ENCODE measurements around the gene FZD2.

DNA sequence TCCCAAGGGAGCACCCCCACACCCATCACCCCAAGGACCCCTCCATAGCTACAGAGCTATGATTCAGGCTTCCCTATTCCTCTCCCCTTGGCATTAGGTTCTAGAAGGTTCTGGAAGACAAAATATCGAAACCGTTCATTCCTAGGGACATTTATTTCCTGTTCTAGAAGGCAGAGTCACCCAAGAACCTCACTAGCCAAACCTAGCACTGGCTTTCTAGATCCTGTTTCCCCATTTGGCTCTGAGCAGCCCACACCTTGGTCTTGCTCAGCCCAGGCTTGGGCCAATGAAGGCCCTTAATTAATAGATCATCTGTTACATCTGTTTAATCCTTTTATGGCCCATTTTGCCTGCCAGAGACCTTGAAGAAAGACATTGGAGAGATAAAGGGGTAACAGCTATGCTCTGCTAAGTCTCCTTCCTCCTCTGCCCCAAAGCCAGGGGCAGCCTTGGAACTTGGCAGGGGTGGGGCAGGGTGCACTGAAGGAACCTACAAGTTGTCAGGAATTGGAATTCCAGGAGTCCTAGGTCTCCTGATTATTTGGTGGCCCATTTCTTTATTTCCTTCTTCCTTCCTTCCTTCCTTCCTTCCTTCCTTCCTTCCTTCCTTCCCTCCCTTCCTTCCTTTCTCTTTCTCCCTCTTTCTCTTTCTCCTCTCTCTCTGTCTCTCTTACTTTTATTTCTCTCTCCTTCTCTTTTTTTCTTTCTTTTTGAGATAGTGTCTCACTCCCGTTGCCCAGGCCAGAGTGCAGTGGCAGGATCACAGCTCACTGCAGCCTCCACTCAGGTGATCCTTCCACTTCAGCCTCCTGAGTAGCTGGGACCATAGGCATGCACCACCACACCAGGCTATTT lies 8.7 kb upstream of the FZD2 start:
- TF ChIP-seq EZH2 (IDR thresholded peaks at IDR 0.05; ENCODE audit: borderline replicate concordance, low read depth, low read length) (no peak), SMC3 (conservative IDR thresholded peaks at IDR 0.05; ENCODE audit: insufficient read depth, low read depth, low read length) (no peak), EP300 (IDR thresholded peaks at IDR 0.05; ENCODE audit: low read length) (no peak), ELF4 (CRISPR knock-in tag; IDR thresholded peaks at IDR 0.05) (no peak), MYC (IDR thresholded peaks at IDR 0.05; ENCODE audit: low read depth, low read length) (no peak), MYC (CRISPR knock-in tag; IDR thresholded peaks at IDR 0.05; ENCODE audit: borderline replicate concordance, low read depth) (no peak), HDGF (IDR thresholded peaks at IDR 0.05) (no peak), SMARCA5 (IDR thresholded peaks at IDR 0.05) (no peak), ELF1 (tag; IDR thresholded peaks at IDR 0.05) (no peak)
- TF ChIP-seq, protein P1, sequence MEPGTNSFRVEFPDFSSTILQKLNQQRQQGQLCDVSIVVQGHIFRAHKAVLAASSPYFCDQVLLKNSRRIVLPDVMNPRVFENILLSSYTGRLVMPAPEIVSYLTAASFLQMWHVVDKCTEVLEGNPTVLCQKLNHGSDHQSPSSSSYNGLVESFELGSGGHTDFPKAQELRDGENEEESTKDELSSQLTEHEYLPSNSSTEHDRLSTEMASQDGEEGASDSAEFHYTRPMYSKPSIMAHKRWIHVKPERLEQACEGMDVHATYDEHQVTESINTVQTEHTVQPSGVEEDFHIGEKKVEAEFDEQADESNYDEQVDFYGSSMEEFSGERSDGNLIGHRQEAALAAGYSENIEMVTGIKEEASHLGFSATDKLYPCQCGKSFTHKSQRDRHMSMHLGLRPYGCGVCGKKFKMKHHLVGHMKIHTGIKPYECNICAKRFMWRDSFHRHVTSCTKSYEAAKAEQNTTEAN (CRISPR knock-in tag; IDR thresholded peaks at IDR 0.05) = no peak
- TF ChIP-seq, protein P2, sequence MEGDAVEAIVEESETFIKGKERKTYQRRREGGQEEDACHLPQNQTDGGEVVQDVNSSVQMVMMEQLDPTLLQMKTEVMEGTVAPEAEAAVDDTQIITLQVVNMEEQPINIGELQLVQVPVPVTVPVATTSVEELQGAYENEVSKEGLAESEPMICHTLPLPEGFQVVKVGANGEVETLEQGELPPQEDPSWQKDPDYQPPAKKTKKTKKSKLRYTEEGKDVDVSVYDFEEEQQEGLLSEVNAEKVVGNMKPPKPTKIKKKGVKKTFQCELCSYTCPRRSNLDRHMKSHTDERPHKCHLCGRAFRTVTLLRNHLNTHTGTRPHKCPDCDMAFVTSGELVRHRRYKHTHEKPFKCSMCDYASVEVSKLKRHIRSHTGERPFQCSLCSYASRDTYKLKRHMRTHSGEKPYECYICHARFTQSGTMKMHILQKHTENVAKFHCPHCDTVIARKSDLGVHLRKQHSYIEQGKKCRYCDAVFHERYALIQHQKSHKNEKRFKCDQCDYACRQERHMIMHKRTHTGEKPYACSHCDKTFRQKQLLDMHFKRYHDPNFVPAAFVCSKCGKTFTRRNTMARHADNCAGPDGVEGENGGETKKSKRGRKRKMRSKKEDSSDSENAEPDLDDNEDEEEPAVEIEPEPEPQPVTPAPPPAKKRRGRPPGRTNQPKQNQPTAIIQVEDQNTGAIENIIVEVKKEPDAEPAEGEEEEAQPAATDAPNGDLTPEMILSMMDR (IDR thresholded peaks at IDR 0.05 in 2 of 3, conservative IDR thresholded peaks at IDR 0.05 in 1 of 3; ENCODE audit: insufficient read depth in 2 of 3, low read depth in 1 of 3, low read length in 3 of 3) = no peak
- TF ChIP-seq, protein P3, sequence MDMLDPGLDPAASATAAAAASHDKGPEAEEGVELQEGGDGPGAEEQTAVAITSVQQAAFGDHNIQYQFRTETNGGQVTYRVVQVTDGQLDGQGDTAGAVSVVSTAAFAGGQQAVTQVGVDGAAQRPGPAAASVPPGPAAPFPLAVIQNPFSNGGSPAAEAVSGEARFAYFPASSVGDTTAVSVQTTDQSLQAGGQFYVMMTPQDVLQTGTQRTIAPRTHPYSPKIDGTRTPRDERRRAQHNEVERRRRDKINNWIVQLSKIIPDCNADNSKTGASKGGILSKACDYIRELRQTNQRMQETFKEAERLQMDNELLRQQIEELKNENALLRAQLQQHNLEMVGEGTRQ (CRISPR knock-in tag; IDR thresholded peaks at IDR 0.05) = no peak
- TF ChIP-seq, protein P4, sequence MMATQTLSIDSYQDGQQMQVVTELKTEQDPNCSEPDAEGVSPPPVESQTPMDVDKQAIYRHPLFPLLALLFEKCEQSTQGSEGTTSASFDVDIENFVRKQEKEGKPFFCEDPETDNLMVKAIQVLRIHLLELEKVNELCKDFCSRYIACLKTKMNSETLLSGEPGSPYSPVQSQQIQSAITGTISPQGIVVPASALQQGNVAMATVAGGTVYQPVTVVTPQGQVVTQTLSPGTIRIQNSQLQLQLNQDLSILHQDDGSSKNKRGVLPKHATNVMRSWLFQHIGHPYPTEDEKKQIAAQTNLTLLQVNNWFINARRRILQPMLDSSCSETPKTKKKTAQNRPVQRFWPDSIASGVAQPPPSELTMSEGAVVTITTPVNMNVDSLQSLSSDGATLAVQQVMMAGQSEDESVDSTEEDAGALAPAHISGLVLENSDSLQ (IDR thresholded peaks at IDR 0.05) = no peak
- TF ChIP-seq, protein P5, sequence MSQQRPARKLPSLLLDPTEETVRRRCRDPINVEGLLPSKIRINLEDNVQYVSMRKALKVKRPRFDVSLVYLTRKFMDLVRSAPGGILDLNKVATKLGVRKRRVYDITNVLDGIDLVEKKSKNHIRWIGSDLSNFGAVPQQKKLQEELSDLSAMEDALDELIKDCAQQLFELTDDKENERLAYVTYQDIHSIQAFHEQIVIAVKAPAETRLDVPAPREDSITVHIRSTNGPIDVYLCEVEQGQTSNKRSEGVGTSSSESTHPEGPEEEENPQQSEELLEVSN (IDR thresholded peaks at IDR 0.05; ENCODE audit: borderline replicate concordance in 1 of 2, extremely low read depth in 1 of 2, insufficient read depth in 1 of 2, insufficient read length in 1 of 2, low read depth in 1 of 2, low read length in 1 of 2, poor library complexity in 1 of 2, severe bottlenecking in 1 of 2) = no peak
- TF ChIP-seq, protein P6, sequence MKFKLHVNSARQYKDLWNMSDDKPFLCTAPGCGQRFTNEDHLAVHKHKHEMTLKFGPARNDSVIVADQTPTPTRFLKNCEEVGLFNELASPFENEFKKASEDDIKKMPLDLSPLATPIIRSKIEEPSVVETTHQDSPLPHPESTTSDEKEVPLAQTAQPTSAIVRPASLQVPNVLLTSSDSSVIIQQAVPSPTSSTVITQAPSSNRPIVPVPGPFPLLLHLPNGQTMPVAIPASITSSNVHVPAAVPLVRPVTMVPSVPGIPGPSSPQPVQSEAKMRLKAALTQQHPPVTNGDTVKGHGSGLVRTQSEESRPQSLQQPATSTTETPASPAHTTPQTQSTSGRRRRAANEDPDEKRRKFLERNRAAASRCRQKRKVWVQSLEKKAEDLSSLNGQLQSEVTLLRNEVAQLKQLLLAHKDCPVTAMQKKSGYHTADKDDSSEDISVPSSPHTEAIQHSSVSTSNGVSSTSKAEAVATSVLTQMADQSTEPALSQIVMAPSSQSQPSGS (CRISPR knock-in tag; IDR thresholded peaks at IDR 0.05) = no peak

Data from K562 (cell line).